H9 (cell line): ENCODE data around the gene MYO1D. TPM values are rescaled to one million over a fixed set of nuclear protein-coding genes. Genes with fewer than 3 reads are reported as not detected.

Source experiments
- DNase-seq: peaks from one replicate; pipeline ENCODE4 v3.0.0-alpha.2; 2017
- H2AFZ ChIP-seq: one replicate; pipeline ENCODE4 v1.6.1; 2013; ENCODE audit warnings: mild to moderate bottlenecking, low read length, control low read depth, moderate library complexity
- H2AK5ac ChIP-seq: 2 replicates; pipeline ENCODE4 v1.6.1; 2013; ENCODE audit warnings: low read length, control low read depth, mixed read lengths; ENCODE audit not compliant: insufficient read length
- H2BK120ac ChIP-seq: one replicate; pipeline ENCODE4 v1.6.1; 2013; ENCODE audit warnings: low read depth, mild to moderate bottlenecking, low read length, control low read depth, inconsistent platforms; ENCODE audit not compliant: poor library complexity, severe bottlenecking
- H2BK12ac ChIP-seq: 2 replicates; pipeline ENCODE4 v1.6.1; 2013; ENCODE audit warnings: low read length, control low read depth, mixed read lengths, low read depth; ENCODE audit not compliant: insufficient read length
- H2BK15ac ChIP-seq: 2 replicates; pipeline ENCODE4 v1.6.1; 2013; ENCODE audit warnings: low read depth, low read length, control low read depth
- H2BK20ac ChIP-seq: one replicate; pipeline ENCODE4 v1.6.1; 2013; ENCODE audit warnings: low read depth, mild to moderate bottlenecking, low read length, control low read depth, inconsistent platforms; ENCODE audit not compliant: poor library complexity, severe bottlenecking
- H2BK5ac ChIP-seq: 2 replicates; pipeline ENCODE4 v1.6.1; 2013; ENCODE audit warnings: low read length, control low read depth, mixed read lengths; ENCODE audit not compliant: insufficient read length
- H3K14ac ChIP-seq: 2 replicates; pipeline ENCODE4 v1.6.1; 2013; ENCODE audit warnings: low read length, control low read depth; ENCODE audit not compliant: insufficient read depth
- H3K18ac ChIP-seq: 2 replicates; pipeline ENCODE4 v1.6.1; 2013; ENCODE audit warnings: low read depth, mild to moderate bottlenecking, mixed read lengths, low read length, control low read depth; ENCODE audit not compliant: insufficient read length
- H3K23ac ChIP-seq: 2 replicates; pipeline ENCODE4 v1.6.1; 2013; ENCODE audit warnings: low read length, control low read depth, mixed read lengths, low read depth; ENCODE audit not compliant: insufficient read length
- H3K23me2 ChIP-seq: 2 replicates; pipeline ENCODE4 v1.6.1; 2013; ENCODE audit warnings: low read depth, mild to moderate bottlenecking, mixed read lengths, low read length, control low read depth; ENCODE audit not compliant: insufficient read length, poor library complexity, severe bottlenecking
- H3K27ac ChIP-seq: 2 replicates; pipeline ENCODE4 v1.5.1; 2013; ENCODE audit warnings: low read length, control low read depth, mixed read lengths, low read depth; ENCODE audit not compliant: insufficient read length
- H3K27me3 ChIP-seq: 2 replicates; pipeline ENCODE4 v1.6.1; 2013; ENCODE audit warnings: low read length, control low read depth, inconsistent platforms; ENCODE audit not compliant: insufficient read depth
- H3K4ac ChIP-seq: 2 replicates; pipeline ENCODE4 v1.6.1; 2013; ENCODE audit warnings: low read depth, mild to moderate bottlenecking, control low read depth, inconsistent platforms, low read length, moderate library complexity
- H3K4me1 ChIP-seq: 2 replicates; pipeline ENCODE4 v1.6.1; 2013; ENCODE audit warnings: low read length, control low read depth, inconsistent platforms; ENCODE audit not compliant: insufficient read depth
- H3K4me2 ChIP-seq: 2 replicates; pipeline ENCODE4 v1.6.1; 2013; ENCODE audit warnings: low read length, control low read depth, mixed read lengths; ENCODE audit not compliant: insufficient read length, insufficient read depth
- H3K56ac ChIP-seq: 2 replicates; pipeline ENCODE4 v1.6.1; 2013; ENCODE audit warnings: low read depth, mild to moderate bottlenecking, mixed read lengths, low read length, control low read depth; ENCODE audit not compliant: insufficient read length
- H3K79me1 ChIP-seq: 2 replicates; pipeline ENCODE4 v1.6.1; 2013; ENCODE audit warnings: low read depth, mild to moderate bottlenecking, moderate library complexity, low read length, control low read depth, inconsistent platforms; ENCODE audit not compliant: insufficient read depth, poor library complexity, severe bottlenecking
- H3K79me2 ChIP-seq: 2 replicates; pipeline ENCODE4 v1.6.1; 2013; ENCODE audit warnings: low read length, control low read depth, inconsistent platforms; ENCODE audit not compliant: insufficient read depth
- H3K9ac ChIP-seq: 2 replicates; pipeline ENCODE4 v1.6.1; 2013; ENCODE audit warnings: low read length, control low read depth, mixed read lengths; ENCODE audit not compliant: insufficient read length; ENCODE audit errors: extremely low read depth
- H3K9me3 ChIP-seq: one replicate; pipeline ENCODE4 v1.6.1; 2013; ENCODE audit warnings: low read depth, low read length, inconsistent platforms; ENCODE audit not compliant: control insufficient read depth
- H3T11ph ChIP-seq: one replicate; pipeline ENCODE4 v1.6.1; 2013; ENCODE audit warnings: mild to moderate bottlenecking, low read length, control low read depth, inconsistent platforms
- H4K20me1 ChIP-seq: one replicate; pipeline ENCODE4 v1.6.1; 2013; ENCODE audit not compliant: control insufficient read depth, insufficient read length, insufficient read depth
- H4K5ac ChIP-seq: 2 replicates; pipeline ENCODE4 v1.6.1; 2013; ENCODE audit warnings: low read depth, mild to moderate bottlenecking, mixed read lengths, low read length, control low read depth; ENCODE audit not compliant: insufficient read length
- H4K8ac ChIP-seq: replicated peaks from 2 replicates; pipeline ENCODE4 v1.6.1; 2013; ENCODE audit warnings: low read length, control low read depth, mixed read lengths, low read depth; ENCODE audit not compliant: insufficient read length
- H4K91ac ChIP-seq: 2 replicates; pipeline ENCODE4 v1.6.1; 2013; ENCODE audit warnings: low read depth, mild to moderate bottlenecking, moderate library complexity, mixed read lengths, low read length, control low read depth; ENCODE audit not compliant: insufficient read length
- H3K27ac Mint-ChIP-seq, 3 experiments: 2 replicates in 2 of 3; 3 replicates in 1 of 3; pipeline ENCODE4 v1.8.0; 2020 to 2021; ENCODE audit warnings: mixed read lengths in 3 of 3, mild to moderate bottlenecking in 1 of 3, moderate library complexity in 1 of 3
- H3K27me3 Mint-ChIP-seq: 2 replicates; pipeline ENCODE4 v1.8.0; 2021; ENCODE audit warnings: low read depth, mild to moderate bottlenecking, moderate library complexity, mixed read lengths
- H3K36me3 Mint-ChIP-seq, 3 experiments: 2 replicates in 2 of 3; 3 replicates in 1 of 3; pipeline ENCODE4 v1.8.0; 2020 to 2021; ENCODE audit warnings: low read depth in 3 of 3, mixed read lengths in 3 of 3; ENCODE audit not compliant: insufficient read depth in 1 of 3
- H3K4me1 Mint-ChIP-seq, 2 experiments: 2 replicates each; pipeline ENCODE4 v1.8.0; 2020; ENCODE audit warnings: mixed read lengths in 2 of 2
- H3K4me3 Mint-ChIP-seq, 2 experiments: 2 replicates in 1 of 2; 3 replicates in 1 of 2; pipeline ENCODE4 v1.8.0; 2020 to 2021; ENCODE audit warnings: mild to moderate bottlenecking in 2 of 2, mixed read lengths in 2 of 2, moderate library complexity in 1 of 2
- H3K9me3 Mint-ChIP-seq, 2 experiments: 2 replicates in 1 of 2; 3 replicates in 1 of 2; pipeline ENCODE4 v1.8.0; 2020; ENCODE audit warnings: mild to moderate bottlenecking in 2 of 2, mixed read lengths in 2 of 2, moderate library complexity in 1 of 2
- CTCF ChIP-seq: fragments of 200-600 bp; sonication (generic); conservative IDR thresholded peaks from 3 replicates; pipeline ENCODE4 v1.8.0; 2021; ENCODE audit warnings: antibody characterized with exemption, mild to moderate bottlenecking
- WGBS: extraction: QIAGEN DNeasy Blood & Tissue Kit; methylation state at CpG from one replicate; pipeline ENCODE4 v1.1.7; 2013; ENCODE audit warnings: missing lambda C conversion rate, low lambda C conversion rate, mixed read lengths; ENCODE audit not compliant: insufficient read length; ENCODE audit errors: extremely low coverage; 5-methylcytosine and 5-hydroxymethylcytosine counted together
- total RNA-seq: library from RNA; stranded (reverse); gene quantifications from 2 replicates; pipeline ENCODE4 v1.2.1, GENCODE V29; 2021

Gene MYO1D
- total RNA-seq, 1 experiment from 2014 or later: 19.0 TPM

GRCh38 chr17:32570081-32570396 is 306.9 kb downstream of the MYO1D start:
- H2BK20ac ChIP-seq: no peak overlapping the region
- no peak overlapping the region for H4K8ac ChIP-seq
- no peaks in the 10 kb centered on the region for H3K9me3 ChIP-seq
- H2BK12ac ChIP-seq: no peak overlapping the region
- H3K18ac ChIP-seq: no peak overlapping the region
- no peak overlapping the region for H3K27ac ChIP-seq
- no peaks in the 10 kb centered on the region for H3K4me1 ChIP-seq
- no peak overlapping the region for H3K56ac ChIP-seq
- H4K91ac ChIP-seq: no peak overlapping the region
- no peaks in the 10 kb centered on the region for H3K79me2 ChIP-seq
- no peak for DNase-seq
- H3K27ac Mint-ChIP-seq: no peak overlapping the region
- H3K9ac ChIP-seq: no peak overlapping the region
- H2BK120ac ChIP-seq: no peak overlapping the region
- no peaks in the 10 kb centered on the region for H3K9me3 Mint-ChIP-seq
- no peaks in the 10 kb centered on the region for H3K23me2 ChIP-seq
- no peak overlapping the region for H2AFZ ChIP-seq
- no peak overlapping the region for H4K5ac ChIP-seq
- H2BK15ac ChIP-seq: no peak overlapping the region
- no peaks in the 10 kb centered on the region for H4K20me1 ChIP-seq
- no peak overlapping the region for H3K14ac ChIP-seq
- H3K27me3 Mint-ChIP-seq: no peaks in the 10 kb centered on the region
- H2BK5ac ChIP-seq: no peak overlapping the region
- H3K4me2 ChIP-seq: no peak overlapping the region
- no peaks in the 10 kb centered on the region for H3K36me3 Mint-ChIP-seq
- no peak overlapping the region for H3K4me3 Mint-ChIP-seq
- no peak overlapping the region for H2AK5ac ChIP-seq
- no peak overlapping the region for H3T11ph ChIP-seq
- H3K23ac ChIP-seq: no peak overlapping the region
- no peak for TF ChIP-seq CTCF
- no peaks in the 10 kb centered on the region for H3K27me3 ChIP-seq
- H3K4me1 Mint-ChIP-seq: peaks cover 13 to 22% of the 10 kb centered on the region in 2 experiments
- WGBS: no CpG with 5 or more reads among the region's 2 CpGs
- no peak overlapping the region for H3K4ac ChIP-seq
- H3K79me1 ChIP-seq: no peaks in the 10 kb centered on the region
